ENCODE results near the gene PREX1.

GRCh38 chr20:48791014-48791413, 36.8 kb downstream of the PREX1 start:
- TF ChIP-seq POLR2A (IDR thresholded peaks at IDR 0.05) (no peak), CTCF (IDR thresholded peaks at IDR 0.05 in 4 of 5, conservative IDR thresholded peaks at IDR 0.05 in 1 of 5) (no peak)

Data from gastrocnemius medialis (tissue), 4 donors.